ENCODE measurements around the gene TOX2.

TOX2 gene

DNA sequence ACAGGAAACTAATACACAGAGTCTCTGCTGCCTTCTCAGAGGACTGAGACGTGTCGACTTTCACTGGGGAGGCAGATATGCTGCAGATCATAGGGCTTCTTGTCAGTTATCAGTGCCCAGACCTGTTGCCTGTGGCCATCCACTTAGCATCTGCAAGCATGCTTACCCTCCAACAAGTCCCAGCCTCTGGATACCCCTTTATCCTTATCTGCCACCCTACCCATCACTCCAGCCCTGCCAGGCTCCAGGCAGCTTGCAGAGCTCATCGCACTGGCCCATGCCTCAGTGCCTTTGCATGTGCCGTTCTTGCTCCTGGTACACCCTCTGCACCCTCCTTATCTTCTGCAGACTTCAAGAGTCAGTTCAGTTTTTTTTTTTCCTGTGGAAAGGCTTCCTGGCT, 119.2 kb downstream of the TOX2 start:
- no peaks in the 10 kb centered on the region for H3K27me3 ChIP-seq (ENCODE audit: insufficient read depth, low read length, poor library complexity)
- H3K4me1 ChIP-seq (ENCODE audit: control insufficient read depth, low read depth, low read length) = peaks cover 8% of the 10 kb centered on the region
- H3K4me2 ChIP-seq (ENCODE audit: low read length) = no peak overlapping the region
- H2BK15ac ChIP-seq (replicated peaks; ENCODE audit: low read depth) = no peak overlapping the region
- H4K5ac ChIP-seq (ENCODE audit: low read length) = no peak overlapping the region
- H3K23ac ChIP-seq (ENCODE audit: low read length) = no peak overlapping the region
- no peaks in the 10 kb centered on the region for H3K36me3 ChIP-seq (ENCODE audit: control insufficient read depth, insufficient read depth, low read length)
- H3K4me3 ChIP-seq (ENCODE audit: low read length) = no peak overlapping the region
- no peaks in the 10 kb centered on the region for H3K79me2 ChIP-seq (ENCODE audit: control insufficient read depth, insufficient read depth, low read length)
- DNase-seq = no peak
- H2BK5ac ChIP-seq (ENCODE audit: low read length) = no peak overlapping the region
- H3K79me1 ChIP-seq (ENCODE audit: low read length) = no peaks in the 10 kb centered on the region
- no peak overlapping the region for H3K56ac ChIP-seq (ENCODE audit: low read length)
- no peak overlapping the region for H3K9ac ChIP-seq (ENCODE audit: low read length)
- no peak overlapping the region for H3K27ac ChIP-seq (ENCODE audit: low read depth, low read length)
- no peak overlapping the region for H2BK120ac ChIP-seq (ENCODE audit: low read depth, low read length)
- H3K18ac ChIP-seq (ENCODE audit: low read length) = no peak overlapping the region
- H3K4ac ChIP-seq (ENCODE audit: low read depth, low read length) = no peak overlapping the region
- no CpG with 5 or more reads among the region's 4 CpGs for WGBS (ENCODE audit: extremely low coverage, insufficient coverage, low lambda C conversion rate)
- no peak overlapping the region for H4K8ac ChIP-seq (ENCODE audit: low read depth, low read length)
- peak overlapping the region; percentile 31 for H2AK5ac ChIP-seq (ENCODE audit: low read length)

GRCh38 chr20:44034451-44034850, 119.8 kb downstream of the TOX2 start:
- H3K27me3 ChIP-seq (ENCODE audit: insufficient read depth, low read length, poor library complexity) = no peaks in the 10 kb centered on the region
- no peak overlapping the region for H3K23ac ChIP-seq (ENCODE audit: low read length)
- H3K4me3 ChIP-seq (ENCODE audit: low read length) = no peak overlapping the region
- no peak overlapping the region for H3K27ac ChIP-seq (ENCODE audit: low read depth, low read length)
- no peak for DNase-seq
- H3K79me1 ChIP-seq (ENCODE audit: low read length) = no peaks in the 10 kb centered on the region
- no peak overlapping the region for H2BK15ac ChIP-seq (replicated peaks; ENCODE audit: low read depth)
- H2BK5ac ChIP-seq (ENCODE audit: low read length) = no peak overlapping the region
- H3K4me2 ChIP-seq (ENCODE audit: low read length) = no peak overlapping the region
- no peaks in the 10 kb centered on the region for H3K36me3 ChIP-seq (ENCODE audit: control insufficient read depth, insufficient read depth, low read length)
- H4K5ac ChIP-seq (ENCODE audit: low read length) = no peak overlapping the region
- no peak overlapping the region for H4K8ac ChIP-seq (ENCODE audit: low read depth, low read length)
- no peak overlapping the region for H3K9ac ChIP-seq (ENCODE audit: low read length)
- no peak overlapping the region for H3K56ac ChIP-seq (ENCODE audit: low read length)
- H3K4ac ChIP-seq (ENCODE audit: low read depth, low read length) = no peak overlapping the region
- peaks cover 8% of the 10 kb centered on the region for H3K4me1 ChIP-seq (ENCODE audit: control insufficient read depth, low read depth, low read length)
- H3K79me2 ChIP-seq (ENCODE audit: control insufficient read depth, insufficient read depth, low read length) = no peaks in the 10 kb centered on the region
- H2AK5ac ChIP-seq (ENCODE audit: low read length) = no peak overlapping the region
- H2BK120ac ChIP-seq (ENCODE audit: low read depth, low read length) = no peak overlapping the region
- no CpG with 5 or more reads among the region's 1 CpG for WGBS (ENCODE audit: extremely low coverage, insufficient coverage, low lambda C conversion rate)
- no peak overlapping the region for H3K18ac ChIP-seq (ENCODE audit: low read length)

DNA sequence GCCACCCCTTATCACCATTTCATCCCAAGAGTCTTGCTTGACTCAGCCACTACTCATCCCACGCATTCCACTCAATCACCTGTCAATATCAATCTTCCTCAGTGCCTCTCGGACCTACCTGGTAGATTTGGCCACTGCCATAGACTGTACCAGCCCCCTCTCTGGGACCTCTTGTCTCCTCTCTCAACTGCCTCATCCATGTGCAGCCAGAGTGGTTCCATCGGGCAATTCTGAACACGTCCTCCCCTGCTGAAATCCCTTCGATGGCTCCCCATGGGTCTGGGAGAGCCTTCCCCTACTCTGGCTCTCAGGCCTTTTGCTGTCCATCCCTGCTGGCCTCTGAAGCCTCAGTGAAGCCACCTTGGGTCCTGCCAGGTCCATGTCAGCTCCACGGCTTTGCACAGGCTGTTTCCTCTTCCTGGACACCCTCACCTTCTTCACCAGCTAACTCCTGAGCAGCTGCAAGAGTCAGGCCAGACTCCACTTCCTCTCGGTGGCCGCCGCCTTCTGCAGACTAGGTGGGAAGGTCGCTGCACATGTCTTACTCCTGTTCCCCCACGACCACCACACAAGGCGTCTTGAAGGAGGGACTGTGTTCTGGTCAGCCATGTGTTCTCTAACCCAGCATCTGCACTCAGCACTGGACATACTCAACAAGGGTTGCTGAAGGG, 120.4 kb downstream of the TOX2 start:
- no CpG with 5 or more reads among the region's 12 CpGs for WGBS (ENCODE audit: extremely low coverage, insufficient coverage, low lambda C conversion rate)

DNA sequence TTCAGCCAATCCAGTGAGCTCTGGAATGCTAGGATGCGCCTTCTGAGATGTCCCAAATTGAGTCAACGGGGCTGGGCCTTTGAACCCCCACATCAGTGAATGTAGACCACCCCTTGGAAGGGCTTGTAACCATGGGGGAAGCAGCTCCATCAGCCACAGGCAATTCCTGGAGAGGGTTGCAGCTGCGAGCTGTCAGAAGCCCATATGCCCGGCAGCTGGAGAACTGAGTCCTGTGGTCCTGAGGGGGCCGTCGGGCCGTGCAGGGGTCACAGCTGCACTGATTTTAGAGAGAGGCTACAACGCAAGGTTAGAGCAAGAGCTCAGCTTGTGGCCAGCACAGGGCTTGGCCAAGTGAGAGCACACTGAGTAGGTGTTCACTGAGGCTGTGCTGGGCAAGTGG, 121.3 kb downstream of the TOX2 start:
- H2BK5ac ChIP-seq (ENCODE audit: low read length) = no peak overlapping the region
- H3K4me2 ChIP-seq (ENCODE audit: low read length) = no peak overlapping the region
- no peak overlapping the region for H3K4ac ChIP-seq (ENCODE audit: low read depth, low read length)
- no peaks in the 10 kb centered on the region for H3K79me1 ChIP-seq (ENCODE audit: low read length)
- peaks cover 8% of the 10 kb centered on the region for H3K4me1 ChIP-seq (ENCODE audit: control insufficient read depth, low read depth, low read length)
- no peak overlapping the region for H2AK5ac ChIP-seq (ENCODE audit: low read length)
- no peak overlapping the region for H3K18ac ChIP-seq (ENCODE audit: low read length)
- H4K8ac ChIP-seq (ENCODE audit: low read depth, low read length) = no peak overlapping the region
- no peak overlapping the region for H2BK15ac ChIP-seq (replicated peaks; ENCODE audit: low read depth)
- no peaks in the 10 kb centered on the region for H3K36me3 ChIP-seq (ENCODE audit: control insufficient read depth, insufficient read depth, low read length)
- WGBS (ENCODE audit: extremely low coverage, insufficient coverage, low lambda C conversion rate) = no CpG with 5 or more reads among the region's 8 CpGs
- H3K23ac ChIP-seq (ENCODE audit: low read length) = no peak overlapping the region
- H3K27me3 ChIP-seq (ENCODE audit: insufficient read depth, low read length, poor library complexity) = no peaks in the 10 kb centered on the region
- no peak for DNase-seq
- H3K79me2 ChIP-seq (ENCODE audit: control insufficient read depth, insufficient read depth, low read length) = no peaks in the 10 kb centered on the region
- no peak overlapping the region for H3K9ac ChIP-seq (ENCODE audit: low read length)
- H3K27ac ChIP-seq (ENCODE audit: low read depth, low read length) = no peak overlapping the region
- no peak overlapping the region for H2BK120ac ChIP-seq (ENCODE audit: low read depth, low read length)
- H3K4me3 ChIP-seq (ENCODE audit: low read length) = no peak overlapping the region
- no peak overlapping the region for H3K56ac ChIP-seq (ENCODE audit: low read length)
- H4K5ac ChIP-seq (ENCODE audit: low read length) = no peak overlapping the region

More for the DNA sequence above, 120.4 kb downstream of the TOX2 start:
- Histone ChIP-seq H3K23ac (ENCODE audit: low read length) (peak overlapping the region; percentile 32), H2AK5ac (ENCODE audit: low read length) (peak overlapping the region; percentile 41), H4K8ac (ENCODE audit: low read depth, low read length) (no peak overlapping the region), H3K4ac (ENCODE audit: low read depth, low read length) (no peak overlapping the region), H3K4me2 (ENCODE audit: low read length) (no peak overlapping the region), H3K4me3 (ENCODE audit: low read length) (no peak overlapping the region), H3K56ac (ENCODE audit: low read length) (no peak overlapping the region), H3K79me1 (ENCODE audit: low read length) (no peaks in the 10 kb centered on the region), H4K5ac (ENCODE audit: low read length) (no peak overlapping the region), H3K9ac (ENCODE audit: low read length) (no peak overlapping the region), H3K4me1 (ENCODE audit: control insufficient read depth, low read depth, low read length) (peaks cover 8% of the 10 kb centered on the region), H3K36me3 (ENCODE audit: control insufficient read depth, insufficient read depth, low read length) (no peaks in the 10 kb centered on the region), H3K79me2 (ENCODE audit: control insufficient read depth, insufficient read depth, low read length) (no peaks in the 10 kb centered on the region), H2BK5ac (ENCODE audit: low read length) (no peak overlapping the region), H3K27me3 (ENCODE audit: insufficient read depth, low read length, poor library complexity) (no peaks in the 10 kb centered on the region), H3K18ac (ENCODE audit: low read length) (no peak overlapping the region), H2BK15ac (replicated peaks; ENCODE audit: low read depth) (no peak overlapping the region), H3K27ac (ENCODE audit: low read depth, low read length) (no peak overlapping the region), H2BK120ac (ENCODE audit: low read depth, low read length) (no peak overlapping the region)
- no peak for DNase-seq

GRCh38 chr20:44036441-44036840, 121.8 kb downstream of the TOX2 start:
- Histone ChIP-seq H3K27ac (ENCODE audit: low read depth, low read length) (no peak overlapping the region), H2BK120ac (ENCODE audit: low read depth, low read length) (no peak overlapping the region), H2BK15ac (replicated peaks; ENCODE audit: low read depth) (no peak overlapping the region), H3K36me3 (ENCODE audit: control insufficient read depth, insufficient read depth, low read length) (no peaks in the 10 kb centered on the region), H3K18ac (ENCODE audit: low read length) (no peak overlapping the region), H3K23ac (ENCODE audit: low read length) (no peak overlapping the region), H3K4me3 (ENCODE audit: low read length) (no peak overlapping the region), H3K4ac (ENCODE audit: low read depth, low read length) (no peak overlapping the region), H2BK5ac (ENCODE audit: low read length) (no peak overlapping the region), H3K79me2 (ENCODE audit: control insufficient read depth, insufficient read depth, low read length) (no peaks in the 10 kb centered on the region), H4K8ac (ENCODE audit: low read depth, low read length) (no peak overlapping the region), H3K4me2 (ENCODE audit: low read length) (no peak overlapping the region), H3K79me1 (ENCODE audit: low read length) (no peaks in the 10 kb centered on the region), H2AK5ac (ENCODE audit: low read length) (no peak overlapping the region), H4K5ac (ENCODE audit: low read length) (no peak overlapping the region), H3K9ac (ENCODE audit: low read length) (no peak overlapping the region), H3K4me1 (ENCODE audit: control insufficient read depth, low read depth, low read length) (peaks cover 4% of the 10 kb centered on the region), H3K27me3 (ENCODE audit: insufficient read depth, low read length, poor library complexity) (no peaks in the 10 kb centered on the region), H3K56ac (ENCODE audit: low read length) (no peak overlapping the region)
- no peak for DNase-seq
- WGBS (ENCODE audit: extremely low coverage, insufficient coverage, low lambda C conversion rate) = no CpG with 5 or more reads among the region's 4 CpGs

DNA sequence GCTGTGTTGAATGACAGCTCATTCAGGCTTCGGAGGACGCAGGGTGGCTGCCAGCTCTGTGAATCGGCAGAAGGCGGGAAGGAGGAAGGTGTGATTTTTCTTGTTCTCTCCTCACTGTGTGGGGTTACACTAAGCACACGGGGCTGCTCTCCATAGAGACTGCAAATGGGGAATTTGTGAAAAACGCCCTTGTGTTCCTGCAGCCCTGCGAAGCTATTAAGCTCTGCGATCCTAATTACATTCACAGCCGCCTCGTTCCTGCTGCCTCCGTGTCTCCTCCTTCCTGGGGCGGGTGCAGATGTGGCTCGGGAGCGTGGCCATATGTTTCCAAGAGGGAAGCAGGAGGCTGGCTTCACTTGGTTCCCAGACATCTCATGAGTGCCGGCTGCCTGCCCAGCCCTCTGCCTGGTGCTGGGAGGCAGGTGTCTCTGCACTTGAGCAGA, 124.0 kb downstream of the TOX2 start:
- no peaks in the 10 kb centered on the region for H3K4me1 ChIP-seq (ENCODE audit: control insufficient read depth, low read depth, low read length)
- no peak overlapping the region for H2BK15ac ChIP-seq (replicated peaks; ENCODE audit: low read depth)
- no CpG with 5 or more reads among the region's 15 CpGs for WGBS (ENCODE audit: extremely low coverage, insufficient coverage, low lambda C conversion rate)
- H3K27ac ChIP-seq (ENCODE audit: low read depth, low read length) = no peak overlapping the region
- H2BK120ac ChIP-seq (ENCODE audit: low read depth, low read length) = no peak overlapping the region
- no peak overlapping the region for H3K9ac ChIP-seq (ENCODE audit: low read length)
- no peak overlapping the region for H4K5ac ChIP-seq (ENCODE audit: low read length)
- no peaks in the 10 kb centered on the region for H3K79me2 ChIP-seq (ENCODE audit: control insufficient read depth, insufficient read depth, low read length)
- H3K23ac ChIP-seq (ENCODE audit: low read length) = no peak overlapping the region
- no peak overlapping the region for H3K18ac ChIP-seq (ENCODE audit: low read length)
- no peak overlapping the region for H3K4me2 ChIP-seq (ENCODE audit: low read length)
- H3K79me1 ChIP-seq (ENCODE audit: low read length) = no peaks in the 10 kb centered on the region
- no peak overlapping the region for H3K56ac ChIP-seq (ENCODE audit: low read length)
- H3K36me3 ChIP-seq (ENCODE audit: control insufficient read depth, insufficient read depth, low read length) = no peaks in the 10 kb centered on the region
- no peak overlapping the region for H4K8ac ChIP-seq (ENCODE audit: low read depth, low read length)
- DNase-seq = peak; percentile 10
- H3K4ac ChIP-seq (ENCODE audit: low read depth, low read length) = no peak overlapping the region
- no peak overlapping the region for H3K4me3 ChIP-seq (ENCODE audit: low read length)
- no peak overlapping the region for H2BK5ac ChIP-seq (ENCODE audit: low read length)
- no peak overlapping the region for H2AK5ac ChIP-seq (ENCODE audit: low read length)
- no peaks in the 10 kb centered on the region for H3K27me3 ChIP-seq (ENCODE audit: insufficient read depth, low read length, poor library complexity)
